WTC11 (cell line): ENCODE data around the gene YARS1. TPM values are rescaled to one million over a fixed set of nuclear protein-coding genes. Genes with fewer than 3 reads are reported as not detected.

Experiments used
- ATAC-seq: fragments of 200-7000 bp; cut with Tn5 transposase; 2 replicates; pipeline ENCODE4 v1.10.0; 2021; ENCODE audit warnings: mild to moderate bottlenecking, moderate library complexity
- CTCF ChIA-PET: fragments of 300-600 bp; sonication (Branson Sonifier 250); formaldehyde crosslinking; loops from one replicate; lab custom pipeline; 2021; ENCODE audit warnings: antibody characterized with exemption; lab: Charles Lee
- POLR2A ChIA-PET: fragments of 350-600 bp; sonication (Branson Sonifier 250); formaldehyde crosslinking; loops from one replicate; lab custom pipeline; 2021; ENCODE audit warnings: antibody characterized with exemption; lab: Charles Lee
- DNase-seq: peaks from one replicate; pipeline ENCODE4 v3.0.0; 2021; ENCODE audit warnings: low spot score
- H3K27ac Mint-ChIP-seq: 2 replicates; pipeline ENCODE4 v1.8.0; 2021; ENCODE audit warnings: mixed read lengths
- H3K27me3 Mint-ChIP-seq: 2 replicates; pipeline ENCODE4 v1.8.0; 2021; ENCODE audit warnings: low read depth, mild to moderate bottlenecking, moderate library complexity, mixed read lengths
- H3K36me3 Mint-ChIP-seq: 2 replicates; pipeline ENCODE4 v1.8.0; 2021; ENCODE audit warnings: mixed read lengths
- H3K4me1 Mint-ChIP-seq: 2 replicates; pipeline ENCODE4 v1.8.0; 2022; ENCODE audit warnings: mixed read lengths
- H3K4me3 Mint-ChIP-seq: 2 replicates; pipeline ENCODE4 v1.8.0; 2021; ENCODE audit warnings: mild to moderate bottlenecking, moderate library complexity, mixed read lengths
- H3K9me3 Mint-ChIP-seq: 2 replicates; pipeline ENCODE4 v1.8.0; 2021; ENCODE audit warnings: mixed read lengths
- AFF4 ChIP-seq: sonication (generic); formaldehyde crosslinking; IDR thresholded peaks from 2 replicates; pipeline ENCODE4 v1.8.1; 2023; ENCODE audit warnings: mild to moderate bottlenecking, missing genetic modification reagents, borderline replicate concordance
- CDX4 ChIP-seq: fragments of 250-450 bp; sonication (Bioruptor Pico); IDR thresholded peaks from 2 replicates; pipeline ENCODE4 v1.9.0; 2021; ENCODE audit warnings: moderate library complexity, mild to moderate bottlenecking, inconsistent platforms, borderline replicate concordance
- E2F5 ChIP-seq: sonication (generic); formaldehyde crosslinking; IDR thresholded peaks from 2 replicates; pipeline ENCODE4 v1.8.1; 2022; ENCODE audit warnings: mild to moderate bottlenecking, moderate library complexity, missing genetic modification reagents
- EMX1 ChIP-seq: fragments of 250-450 bp; sonication (Bioruptor Pico); IDR thresholded peaks from 2 replicates; pipeline ENCODE4 v1.8.0; 2021; ENCODE audit warnings: mild to moderate bottlenecking
- FOXJ3 ChIP-seq: sonication (generic); formaldehyde crosslinking; IDR thresholded peaks from 2 replicates; pipeline ENCODE4 v1.9.0; 2021; ENCODE audit warnings: missing genetic modification reagents, mild to moderate bottlenecking, borderline replicate concordance
- GABPB1 ChIP-seq: sonication (generic); formaldehyde crosslinking; IDR thresholded peaks from 2 replicates; pipeline ENCODE4 v1.8.1; 2023; ENCODE audit warnings: mild to moderate bottlenecking, missing genetic modification reagents
- HMGXB4 ChIP-seq: sonication (generic); formaldehyde crosslinking; IDR thresholded peaks from 2 replicates; pipeline ENCODE4 v1.8.1; 2023; ENCODE audit warnings: mild to moderate bottlenecking, moderate library complexity, missing genetic modification reagents
- IRF2 ChIP-seq: sonication (generic); formaldehyde crosslinking; IDR thresholded peaks from 2 replicates; pipeline ENCODE4 v1.8.0; 2022; ENCODE audit warnings: low read depth, missing genetic modification reagents, borderline replicate concordance
- JAZF1 ChIP-seq: fragments of 250-450 bp; sonication (Bioruptor Pico); IDR thresholded peaks from 2 replicates; pipeline ENCODE4 v1.9.0; 2021; ENCODE audit warnings: moderate library complexity, mild to moderate bottlenecking, inconsistent platforms
- MXD4 ChIP-seq: fragments of 250-450 bp; sonication (Bioruptor Pico); IDR thresholded peaks from 2 replicates; pipeline ENCODE4 v1.8.0; 2021; ENCODE audit warnings: mild to moderate bottlenecking, moderate library complexity, borderline replicate concordance
- TCF7 ChIP-seq: sonication (generic); formaldehyde crosslinking; IDR thresholded peaks from 2 replicates; pipeline ENCODE4 v1.8.0; 2022; ENCODE audit warnings: mild to moderate bottlenecking, low read depth, missing genetic modification reagents, moderate library complexity
- TP53 ChIP-seq: sonication (generic); formaldehyde crosslinking; IDR thresholded peaks from 2 replicates; pipeline ENCODE4 v1.8.1; 2023; ENCODE audit warnings: mild to moderate bottlenecking, missing genetic modification reagents
- USF1 ChIP-seq: sonication (generic); formaldehyde crosslinking; IDR thresholded peaks from 2 replicates; pipeline ENCODE4 v1.8.0; 2022; ENCODE audit warnings: mild to moderate bottlenecking, missing genetic modification reagents
- ZNF219 ChIP-seq: sonication (generic); formaldehyde crosslinking; IDR thresholded peaks from 2 replicates; pipeline ENCODE4 v1.8.0; 2023; ENCODE audit warnings: missing genetic modification reagents, mild to moderate bottlenecking, borderline replicate concordance
- ZNF416 ChIP-seq: fragments of 250-450 bp; sonication (Bioruptor Pico); IDR thresholded peaks from 2 replicates; pipeline ENCODE4 v1.9.0; 2021; ENCODE audit warnings: mild to moderate bottlenecking, inconsistent platforms
- ZNF425 ChIP-seq: fragments of 250-450 bp; sonication (Bioruptor Pico); conservative IDR thresholded peaks from 2 replicates; pipeline ENCODE4 v1.9.0; 2021; ENCODE audit warnings: mild to moderate bottlenecking
- ZNF671 ChIP-seq: fragments of 250-450 bp; sonication (Bioruptor Pico); IDR thresholded peaks from 2 replicates; pipeline ENCODE4 v1.8.0; 2021; ENCODE audit warnings: mild to moderate bottlenecking
- total RNA-seq: library from RNA; stranded (reverse); gene quantifications from 3 replicates; pipeline ENCODE4 v1.2.3, GENCODE V29; 2021
- TF ChIP-seq, protein P1 (sequence below): sonication (generic); formaldehyde crosslinking; IDR thresholded peaks from 2 replicates; pipeline ENCODE4 v1.8.0; 2023; ENCODE audit warnings: missing genetic modification reagents

YARS1 gene
- total RNA-seq, 1 experiment from 2014 or later, result 197 TPM

- ATAC-seq (no peak), DNase-seq (peak; percentile 26)
- Mint-ChIP-seq H3K27me3 (peaks cover 17% of the 10 kb centered on the region), H3K36me3 (0 out of 2 replicates have a peak, but pooled peaks cover 3% of the 10 kb centered on the region), H3K4me3 (peak overlapping the region; percentile 84), H3K9me3 (no peaks in the 10 kb centered on the region), H3K4me1 (peaks cover 43% of the 10 kb centered on the region), H3K27ac (no peak overlapping the region)
- TF ChIP-seq E2F5 (CRISPR knock-in tag) (no peak), HMGXB4 (CRISPR knock-in tag) (no peak), IRF2 (CRISPR knock-in tag) (no peak), JAZF1 (CRISPR knock-in tag) (no peak), GABPB1 (no peak), ZNF425 (no peak), ZNF671 (no peak), CDX4 (CRISPR knock-in tag) (no peak), EMX1 (CRISPR knock-in tag) (no peak), MXD4 (CRISPR knock-in tag) (no peak), AFF4 (CRISPR knock-in tag) (no peak), FOXJ3 (no peak), TCF7 (CRISPR knock-in tag) (no peak), ZNF219 (CRISPR knock-in tag) (no peak), ZNF416 (CRISPR knock-in tag) (no peak), TP53 (CRISPR knock-in tag) (no peak), USF1 (CRISPR knock-in tag) (no peak)
- TF ChIP-seq, protein P1, sequence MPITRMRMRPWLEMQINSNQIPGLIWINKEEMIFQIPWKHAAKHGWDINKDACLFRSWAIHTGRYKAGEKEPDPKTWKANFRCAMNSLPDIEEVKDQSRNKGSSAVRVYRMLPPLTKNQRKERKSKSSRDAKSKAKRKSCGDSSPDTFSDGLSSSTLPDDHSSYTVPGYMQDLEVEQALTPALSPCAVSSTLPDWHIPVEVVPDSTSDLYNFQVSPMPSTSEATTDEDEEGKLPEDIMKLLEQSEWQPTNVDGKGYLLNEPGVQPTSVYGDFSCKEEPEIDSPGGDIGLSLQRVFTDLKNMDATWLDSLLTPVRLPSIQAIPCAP (CRISPR knock-in tag), result no peak
- CTCF ChIA-PET, result no interaction called here
- POLR2A ChIA-PET, result no interaction called here
Measured at GRCh38 chr1:32741059-32741412, 76.1 kb downstream of the YARS1 start.
